Measurements from ENCODE around the gene ZNF83. TPM values are rescaled to one million over a fixed set of nuclear protein-coding genes. Genes with fewer than 3 reads are reported as not detected.
"Not testable (repeated sequence)": the region's sequence is repeated elsewhere in the genome, so short reads cannot be mapped to it uniquely, and the experiment has no call there.

ZNF83 gene
- total and polyA plus RNA-seq, 4 experiments from 2014 or later: 10.7 to 130 (median 77.0) TPM

GRCh38 chr19:52600639-52601024 lies 37.5 kb downstream of the ZNF83 start:
- H3K27me3 Mint-ChIP-seq: no peaks in the 10 kb centered on the region
- H3K27ac Mint-ChIP-seq: peak overlapping the region; percentile 47 to 96 (median 93)
- intact Hi-C loops (cut with micrococcal nuclease): loop anchor here (1.0 to 2.0 kb wide), 4 partner anchors 30 to 258 kb away; partner anchors contain the start of genes ZNF701, ZNF808 and ZNF83
- Histone ChIP-seq H3K27me3 (ENCODE audit: insufficient read depth, low read length) (no peaks in the 10 kb centered on the region), H3K36me3 (ENCODE audit: insufficient read depth, low read length) (no peaks in the 10 kb centered on the region), H3K9me3 (ENCODE audit: control insufficient read depth in 1 of 2, low read length in 2 of 2) (peaks cover 0 to 3% of the 10 kb centered on the region in 2 donors), H3K27ac (ENCODE audit: low read depth, low read length) (peak overlapping the region; percentile 66), H3K4me3 (ENCODE audit: low read length in 2 of 2) (peak overlapping the region in 1 of 2 donors; percentile 63), H3K4me1 (ENCODE audit: insufficient read depth, low read length) (peaks cover 15% of the 10 kb centered on the region)
- peak overlapping the region; percentile 93 to 97 (median 94) for H3K4me3 Mint-ChIP-seq
- H3K4me1 Mint-ChIP-seq: peaks cover 14 to 35% (median 22%) of the 10 kb centered on the region in 4 donors
- peak in 1 of 5 donors; percentile 39 for DNase-seq
- peaks cover 30 to 40% of the 10 kb centered on the region in 2 donors for H3K36me3 Mint-ChIP-seq
- POLR2A ChIA-PET (ENCODE audit: partially characterized antibody): interaction anchor here (0.9 to 1.1 kb wide), 2 partner anchors 74 to 90 kb away, joined by 3 read pairs; no protein-coding TSS in a partner anchor
- peaks cover 3 to 32% (median 25%) of the 10 kb centered on the region in 8 donors for H3K9me3 Mint-ChIP-seq
- CTCF ChIA-PET (ENCODE audit: partially characterized antibody): interaction anchor here (1.5 kb wide), 1 partner anchor 8 kb away, joined by 5 read pairs; no protein-coding TSS in a partner anchor

GRCh38 chr19:52599241-52599640 lies 38.9 kb downstream of the ZNF83 start:
- H3K4me3 ChIP-seq (ENCODE audit: low read length in 2 of 2): no peak overlapping the region
- no peak overlapping the region for H3K27ac ChIP-seq (ENCODE audit: low read depth, low read length)
- H3K36me3 Mint-ChIP-seq: peaks cover 32 to 39% of the 10 kb centered on the region in 2 donors
- H3K27me3 ChIP-seq (ENCODE audit: insufficient read depth, low read length): no peaks in the 10 kb centered on the region
- no peak overlapping the region for H3K27ac Mint-ChIP-seq
- DNase-seq: no peak
- no peaks in the 10 kb centered on the region for H3K36me3 ChIP-seq (ENCODE audit: insufficient read depth, low read length)
- ChIA-PET POLR2A (ENCODE audit: partially characterized antibody) (interaction anchor here (1.5 kb wide), 1 partner anchor 10 kb away, joined by 5 read pairs; no protein-coding TSS in a partner anchor), CTCF (ENCODE audit: partially characterized antibody) (interaction anchor here (1.1 to 1.5 kb wide), 2 partner anchors 10 to 303 kb away, joined by 3 to 5 read pairs; no protein-coding TSS in a partner anchor)
- intact Hi-C loops (cut with micrococcal nuclease): no loop called here
- H3K4me3 Mint-ChIP-seq: peak overlapping the region in 1 of 8 donors; percentile 8
- no peaks in the 10 kb centered on the region for H3K9me3 ChIP-seq (ENCODE audit: control insufficient read depth in 1 of 2, low read length in 2 of 2)
- no peaks in the 10 kb centered on the region for H3K27me3 Mint-ChIP-seq
- peaks cover 15% of the 10 kb centered on the region for H3K4me1 ChIP-seq (ENCODE audit: insufficient read depth, low read length)
- H3K4me1 Mint-ChIP-seq: peaks cover 11 to 28% (median 16%) of the 10 kb centered on the region in 4 donors
- peaks cover 0 to 35% (median 26%) of the 10 kb centered on the region in 8 donors for H3K9me3 Mint-ChIP-seq

- H3K4me1 Mint-ChIP-seq; H3K27me3 ChIP-seq (ENCODE audit: insufficient read depth, low read length); H3K36me3 ChIP-seq (ENCODE audit: insufficient read depth, low read length); H3K4me3 Mint-ChIP-seq; H3K27ac Mint-ChIP-seq; H3K4me1 ChIP-seq (ENCODE audit: insufficient read depth, low read length); H3K9me3 ChIP-seq (ENCODE audit: control insufficient read depth in 1 of 2, low read length in 2 of 2); H3K27ac ChIP-seq (ENCODE audit: low read depth, low read length); H3K4me3 ChIP-seq (ENCODE audit: low read length in 2 of 2); CTCF ChIA-PET (ENCODE audit: partially characterized antibody); DNase-seq; intact Hi-C loops (cut with micrococcal nuclease); POLR2A ChIA-PET (ENCODE audit: partially characterized antibody); H3K27me3 Mint-ChIP-seq: not testable (repeated sequence)
- peaks cover 0 to 48% (median 25%) of the 10 kb centered on the region in 8 donors for H3K9me3 Mint-ChIP-seq
- H3K36me3 Mint-ChIP-seq: peaks cover 49% of the 10 kb centered on the region in 2 donors
Observed at GRCh38 chr19:52593441-52593840, 44.7 kb downstream of the ZNF83 start.

GRCh38 chr19:52592301-52592700 lies 45.9 kb downstream of the ZNF83 start:
- H3K27ac ChIP-seq (ENCODE audit: low read depth, low read length): no peak overlapping the region
- H3K4me1 ChIP-seq (ENCODE audit: insufficient read depth, low read length): no peaks in the 10 kb centered on the region
- H3K9me3 ChIP-seq (ENCODE audit: control insufficient read depth in 1 of 2, low read length in 2 of 2): peaks cover 0 to 3% of the 10 kb centered on the region in 2 donors
- CTCF ChIA-PET (ENCODE audit: partially characterized antibody): interaction anchor here (0.6 kb wide), 1 partner anchor 89 kb away, joined by 5 read pairs; no protein-coding TSS in a partner anchor
- no peaks in the 10 kb centered on the region for H3K27me3 ChIP-seq (ENCODE audit: insufficient read depth, low read length)
- POLR2A ChIA-PET (ENCODE audit: partially characterized antibody): no interaction called here
- H3K27me3 Mint-ChIP-seq: no peaks in the 10 kb centered on the region
- peaks cover 53 to 54% of the 10 kb centered on the region in 2 donors for H3K36me3 Mint-ChIP-seq
- H3K4me3 Mint-ChIP-seq: no peak overlapping the region
- H3K9me3 Mint-ChIP-seq: peaks cover 0 to 50% (median 26%) of the 10 kb centered on the region in 8 donors
- DNase-seq: no peak
- H3K36me3 ChIP-seq (ENCODE audit: insufficient read depth, low read length): no peaks in the 10 kb centered on the region
- peaks cover 0 to 5% (median 2%) of the 10 kb centered on the region in 4 donors for H3K4me1 Mint-ChIP-seq
- H3K4me3 ChIP-seq (ENCODE audit: low read length in 2 of 2): no peak overlapping the region
- intact Hi-C loops (cut with micrococcal nuclease): no loop called here
- H3K27ac Mint-ChIP-seq: no peak overlapping the region

- H3K4me1 ChIP-seq (ENCODE audit: insufficient read depth, low read length): no peaks in the 10 kb centered on the region
- Mint-ChIP-seq H3K4me1 (peaks cover 0 to 7% (median 3%) of the 10 kb centered on the region in 4 donors), H3K36me3 (peaks cover 44 to 49% of the 10 kb centered on the region in 2 donors), H3K27ac (peak overlapping the region in 1 of 7 donors; percentile 25), H3K4me3 (no peak overlapping the region), H3K27me3 (no peaks in the 10 kb centered on the region), H3K9me3 (peaks cover 0 to 49% (median 24%) of the 10 kb centered on the region in 8 donors)
- ChIA-PET POLR2A (ENCODE audit: partially characterized antibody) (interaction anchor here (0.6 kb wide), 1 partner anchor 343 kb away, joined by 3 read pairs; no protein-coding TSS in a partner anchor), CTCF (ENCODE audit: partially characterized antibody) (no interaction called here)
- peaks cover 0 to 5% of the 10 kb centered on the region in 2 donors for H3K9me3 ChIP-seq (ENCODE audit: control insufficient read depth in 1 of 2, low read length in 2 of 2)
- H3K27me3 ChIP-seq (ENCODE audit: insufficient read depth, low read length): no peaks in the 10 kb centered on the region
- DNase-seq: no peak
- H3K36me3 ChIP-seq (ENCODE audit: insufficient read depth, low read length): no peaks in the 10 kb centered on the region
- H3K4me3 ChIP-seq (ENCODE audit: low read length in 2 of 2): no peak overlapping the region
- intact Hi-C loops (cut with micrococcal nuclease): no loop called here
- no peak overlapping the region for H3K27ac ChIP-seq (ENCODE audit: low read depth, low read length)
Observed at GRCh38 chr19:52590728-52591127, 47.4 kb downstream of the ZNF83 start.

GRCh38 chr19:52585604-52586003 lies 52.6 kb downstream of the ZNF83 start:
- no peak overlapping the region for H3K27ac Mint-ChIP-seq
- H3K27me3 Mint-ChIP-seq: no peaks in the 10 kb centered on the region
- peaks cover 2 to 68% (median 57%) of the 10 kb centered on the region in 8 donors for H3K9me3 Mint-ChIP-seq
- H3K4me3 ChIP-seq (ENCODE audit: low read length in 2 of 2): no peak overlapping the region
- H3K36me3 ChIP-seq (ENCODE audit: insufficient read depth, low read length): peaks cover 19% of the 10 kb centered on the region
- H3K27ac ChIP-seq (ENCODE audit: low read depth, low read length): no peak overlapping the region
- H3K36me3 Mint-ChIP-seq: peaks cover 54 to 55% of the 10 kb centered on the region in 2 donors
- POLR2A ChIA-PET (ENCODE audit: partially characterized antibody): no interaction called here
- no peaks in the 10 kb centered on the region for H3K4me1 ChIP-seq (ENCODE audit: insufficient read depth, low read length)
- H3K4me1 Mint-ChIP-seq: peaks cover 0 to 7% (median 3%) of the 10 kb centered on the region in 4 donors
- CTCF ChIA-PET (ENCODE audit: partially characterized antibody): no interaction called here
- peaks cover 6 to 32% of the 10 kb centered on the region in 2 donors for H3K9me3 ChIP-seq (ENCODE audit: control insufficient read depth in 1 of 2, low read length in 2 of 2)
- intact Hi-C loops (cut with micrococcal nuclease): no loop called here
- H3K4me3 Mint-ChIP-seq: no peak overlapping the region
- no peak for DNase-seq
- no peaks in the 10 kb centered on the region for H3K27me3 ChIP-seq (ENCODE audit: insufficient read depth, low read length)

GRCh38 chr19:52584736-52585440 lies 53.3 kb downstream of the ZNF83 start:
- ChIA-PET POLR2A (ENCODE audit: partially characterized antibody) (no interaction called here), CTCF (ENCODE audit: partially characterized antibody) (no interaction called here)
- DNase-seq: no peak
- Mint-ChIP-seq H3K27ac (no peak overlapping the region), H3K9me3 (peaks cover 2 to 71% (median 60%) of the 10 kb centered on the region in 8 donors), H3K36me3 (peaks cover 53 to 55% of the 10 kb centered on the region in 2 donors), H3K4me3 (no peak overlapping the region), H3K27me3 (no peaks in the 10 kb centered on the region), H3K4me1 (peaks cover 0 to 7% (median 3%) of the 10 kb centered on the region in 4 donors)
- intact Hi-C loops (cut with micrococcal nuclease): no loop called here
- H3K4me1 ChIP-seq (ENCODE audit: insufficient read depth, low read length): no peaks in the 10 kb centered on the region
- H3K27me3 ChIP-seq (ENCODE audit: insufficient read depth, low read length): no peaks in the 10 kb centered on the region
- H3K9me3 ChIP-seq (ENCODE audit: control insufficient read depth in 1 of 2, low read length in 2 of 2): peaks cover 6 to 32% of the 10 kb centered on the region in 2 donors
- H3K36me3 ChIP-seq (ENCODE audit: insufficient read depth, low read length): peaks cover 24% of the 10 kb centered on the region
- no peak overlapping the region for H3K4me3 ChIP-seq (ENCODE audit: low read length in 2 of 2)
- no peak overlapping the region for H3K27ac ChIP-seq (ENCODE audit: low read depth, low read length)

Measured in CD4-positive, alpha-beta memory T cell (primary cell).